Measurements from ENCODE around the gene LRRIQ4. TPM values are rescaled to one million over a fixed set of nuclear protein-coding genes. Genes with fewer than 3 reads are reported as not detected.

The LRRIQ4 gene
- total RNA-seq, 1 experiment from 2014 or later = 1.3 TPM

- TSS peak; percentile 94 for BruUV-seq (replicated peaks)
- peak within 1 kb of the TSS; percentile 95 for H2AFZ ChIP-seq
- no peaks in the 10 kb centered on the region for H3K9me3 ChIP-seq (ENCODE audit: insufficient read depth, low read depth)
- H3K4me2 ChIP-seq = peak within 1 kb of the TSS; percentile 86
- H3K27me3 ChIP-seq (ENCODE audit: insufficient read depth, low read depth) = no peaks in the 10 kb centered on the region
- intact Hi-C loops (cut with micrococcal nuclease; ENCODE audit: unreplicated experiment) = loop anchor here (1.0 to 2.0 kb wide), 3 partner anchors 40 to 584 kb away; partner anchors contain the start of genes LRRC34, LRRIQ4, SEC62 and SKIL
- peaks cover 13% of the 10 kb centered on the region for H4K20me1 ChIP-seq (ENCODE audit: insufficient read depth)
- CTCF ChIA-PET = no interaction called here
- peaks cover 13% of the 10 kb centered on the region for H3K4me1 ChIP-seq (replicated peaks; ENCODE audit: insufficient read depth)
- H3F3A ChIP-seq (ENCODE audit: insufficient read depth, low read depth) = peaks cover 39% of the 10 kb centered on the region
- TF ChIP-seq, protein P1, sequence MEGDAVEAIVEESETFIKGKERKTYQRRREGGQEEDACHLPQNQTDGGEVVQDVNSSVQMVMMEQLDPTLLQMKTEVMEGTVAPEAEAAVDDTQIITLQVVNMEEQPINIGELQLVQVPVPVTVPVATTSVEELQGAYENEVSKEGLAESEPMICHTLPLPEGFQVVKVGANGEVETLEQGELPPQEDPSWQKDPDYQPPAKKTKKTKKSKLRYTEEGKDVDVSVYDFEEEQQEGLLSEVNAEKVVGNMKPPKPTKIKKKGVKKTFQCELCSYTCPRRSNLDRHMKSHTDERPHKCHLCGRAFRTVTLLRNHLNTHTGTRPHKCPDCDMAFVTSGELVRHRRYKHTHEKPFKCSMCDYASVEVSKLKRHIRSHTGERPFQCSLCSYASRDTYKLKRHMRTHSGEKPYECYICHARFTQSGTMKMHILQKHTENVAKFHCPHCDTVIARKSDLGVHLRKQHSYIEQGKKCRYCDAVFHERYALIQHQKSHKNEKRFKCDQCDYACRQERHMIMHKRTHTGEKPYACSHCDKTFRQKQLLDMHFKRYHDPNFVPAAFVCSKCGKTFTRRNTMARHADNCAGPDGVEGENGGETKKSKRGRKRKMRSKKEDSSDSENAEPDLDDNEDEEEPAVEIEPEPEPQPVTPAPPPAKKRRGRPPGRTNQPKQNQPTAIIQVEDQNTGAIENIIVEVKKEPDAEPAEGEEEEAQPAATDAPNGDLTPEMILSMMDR (conservative IDR thresholded peaks at IDR 0.05) = no peak; the same call in 1 of the 2 replicates
- TF ChIP-seq EZH2 (IDR thresholded peaks at IDR 0.05; ENCODE audit: low read depth) = no peak
- peak within 1 kb of the TSS; percentile 92 for H3K27ac ChIP-seq
- peaks cover 31% of the 10 kb centered on the region for H3K79me2 ChIP-seq (ENCODE audit: low read depth)
- no peaks in the 10 kb centered on the region for H3K9me2 ChIP-seq (ENCODE audit: insufficient read depth)
- peak within 1 kb of the TSS; percentile 84 for H3K4me3 ChIP-seq
- peaks cover 30% of the 10 kb centered on the region; the same call in 1 of the 2 replicates for H3K36me3 ChIP-seq (ENCODE audit: low read depth)
- DNase-seq = peak; percentile 84 to 91
- POLR2A ChIA-PET (ENCODE audit: unreplicated experiment) = interaction anchor here (0.6 to 0.8 kb wide), 2 partner anchors 194 to 948 kb away, joined by 3 to 7 read pairs; no protein-coding TSS in a partner anchor
These were observed 39.5 kb upstream of the LRRIQ4 start, which contains the start of gene MYNN for GRCh38 chr3:169772897-169773816. Gene MYNN, plus strand, starts transcription at chr3:169773396. Its CDS starts 900 bp downstream, at chr3:169774296.

GRCh38 chr3:169774186-169774585 lies 38.5 kb upstream of the LRRIQ4 start:
- Histone ChIP-seq H3F3A (ENCODE audit: insufficient read depth, low read depth) (peaks cover 32% of the 10 kb centered on the region), H3K9me3 (ENCODE audit: insufficient read depth, low read depth) (no peaks in the 10 kb centered on the region), H4K20me1 (ENCODE audit: insufficient read depth) (peaks cover 13% of the 10 kb centered on the region), H3K79me2 (ENCODE audit: low read depth) (peaks cover 31% of the 10 kb centered on the region), H3K36me3 (ENCODE audit: low read depth) (peaks cover 38% of the 10 kb centered on the region), H3K9me2 (ENCODE audit: insufficient read depth) (no peaks in the 10 kb centered on the region), H3K27ac (no peak overlapping the region), H3K4me2 (peak overlapping the region; percentile 86), H3K27me3 (ENCODE audit: insufficient read depth, low read depth) (no peaks in the 10 kb centered on the region), H3K4me3 (peak overlapping the region; percentile 84), H2AFZ (no peak overlapping the region), H3K4me1 (replicated peaks; ENCODE audit: insufficient read depth) (peaks cover 13% of the 10 kb centered on the region)
- ChIA-PET CTCF (no interaction called here), POLR2A (ENCODE audit: unreplicated experiment) (no interaction called here)
- BruUV-seq (replicated peaks) = no TSS peak
- DNase-seq = no peak
- intact Hi-C loops (cut with micrococcal nuclease; ENCODE audit: unreplicated experiment) = no loop called here
- TF ChIP-seq EZH2 (IDR thresholded peaks at IDR 0.05; ENCODE audit: low read depth) = no peak
- TF ChIP-seq, protein P1 (conservative IDR thresholded peaks at IDR 0.05) = no peak

- no peaks in the 10 kb centered on the region for H3K27me3 ChIP-seq (ENCODE audit: insufficient read depth, low read depth)
- no peak overlapping the region for H3K4me3 ChIP-seq
- H3K4me2 ChIP-seq = no peak overlapping the region
- CTCF ChIA-PET = interaction anchor here (0.6 kb wide), 1 partner anchor 115 kb away, joined by 7 read pairs; no protein-coding TSS in a partner anchor
- peaks cover 31% of the 10 kb centered on the region for H3K79me2 ChIP-seq (ENCODE audit: low read depth)
- no TSS peak for BruUV-seq (replicated peaks)
- peaks cover 13% of the 10 kb centered on the region for H3K4me1 ChIP-seq (replicated peaks; ENCODE audit: insufficient read depth)
- no peak for DNase-seq
- TF ChIP-seq EZH2 (IDR thresholded peaks at IDR 0.05; ENCODE audit: low read depth) = no peak
- TF ChIP-seq, protein P1 (conservative IDR thresholded peaks at IDR 0.05) = no peak
- POLR2A ChIA-PET (ENCODE audit: unreplicated experiment) = no interaction called here
- H3K36me3 ChIP-seq (ENCODE audit: low read depth) = peaks cover 74% of the 10 kb centered on the region
- no peaks in the 10 kb centered on the region for H3K9me2 ChIP-seq (ENCODE audit: insufficient read depth)
- H3F3A ChIP-seq (ENCODE audit: insufficient read depth, low read depth) = peaks cover 22% of the 10 kb centered on the region
- no peak overlapping the region for H2AFZ ChIP-seq
- peaks cover 19% of the 10 kb centered on the region for H4K20me1 ChIP-seq (ENCODE audit: insufficient read depth)
- intact Hi-C loops (cut with micrococcal nuclease; ENCODE audit: unreplicated experiment) = no loop called here
- H3K9me3 ChIP-seq (ENCODE audit: insufficient read depth, low read depth) = no peaks in the 10 kb centered on the region
- no peak overlapping the region for H3K27ac ChIP-seq
These were observed 34.8 kb upstream of the LRRIQ4 start for GRCh38 chr3:169777822-169778221.

Measured in PC-9 (cell line).